ENCODE results near the gene NDUFS7.

- TF ChIP-seq YY1 (IDR thresholded peaks at IDR 0.05; ENCODE audit: borderline replicate concordance in 1 of 3, control insufficient read depth in 1 of 3, extremely low read depth in 1 of 3, insufficient read depth in 3 of 3, insufficient read length in 1 of 3, insufficient replicate concordance in 2 of 3, low read depth in 1 of 3, low read length in 2 of 3) = no peak
- no peak for TF ChIP-seq GATA2 (CRISPR knock-in tag; IDR thresholded peaks at IDR 0.05)
- no peak for TF ChIP-seq CREM (IDR thresholded peaks at IDR 0.05; ENCODE audit: low read depth)
- TF ChIP-seq ZNF232 (CRISPR knock-in tag; IDR thresholded peaks at IDR 0.05) = no peak
- TF ChIP-seq MAFK (IDR thresholded peaks at IDR 0.05; ENCODE audit: low read length) = no peak
- TF ChIP-seq NBN (IDR thresholded peaks at IDR 0.05; ENCODE audit: low read depth) = no peak
- no peak for TF ChIP-seq ZBTB17 (CRISPR knock-in tag; IDR thresholded peaks at IDR 0.05)
- TF ChIP-seq HMG20A (CRISPR knock-in tag; conservative IDR thresholded peaks at IDR 0.05) = no peak
- no peak for TF ChIP-seq ZNF407 (IDR thresholded peaks at IDR 0.05; ENCODE audit: low read depth)
- TF ChIP-seq MAX (CRISPR knock-in tag; IDR thresholded peaks at IDR 0.05) = no peak
- no peak for TF ChIP-seq SMARCA5 (IDR thresholded peaks at IDR 0.05)
- no peak for TF ChIP-seq CREBBP (IDR thresholded peaks at IDR 0.05; ENCODE audit: low read depth, low read length)
- TF ChIP-seq RBBP5 (IDR thresholded peaks at IDR 0.05; ENCODE audit: borderline replicate concordance, insufficient read depth, low read length, poor library complexity, severe bottlenecking) = no peak
Measured at GRCh38 chr19:1370579-1371361, 12.9 kb upstream of the NDUFS7 start.
